ENCODE results near the gene PPP3CA.

- TF ChIP-seq CTCF (conservative IDR thresholded peaks at IDR 0.05 in 1 of 2, IDR thresholded peaks at IDR 0.05 in 1 of 2; ENCODE audit: low read depth in 1 of 2, low read length in 2 of 2), result no peak
- no peak for TF ChIP-seq EZH2 (IDR thresholded peaks at IDR 0.05; ENCODE audit: low read length, missing control alignments)
Measured at GRCh38 chr4:101205916-101206315, 141.4 kb downstream of the PPP3CA start.
